GM13977 (cell line): Measurements from ENCODE around the gene ASB4.

Experiments
- DNase-seq: peaks from one replicate; pipeline ENCODE4 v3.0.0; 2012; ENCODE audit warnings: low spot score
- in situ Hi-C: fragments of 300-500 bp; cut with MboI; formaldehyde crosslinking; loops from one replicate; pipeline ENCODE4 v1.12.0; 2022; ENCODE audit warnings: low sequenced_read_pairs, low pct_unique_long_range_greater_than_20kb, mixed read lengths, inconsistent platforms; ENCODE audit not compliant: unreplicated experiment
- TF ChIP-seq, protein P1 (sequence below): IDR thresholded peaks from 2 replicates; pipeline ENCODE4 v1.5.1; 2012; ENCODE audit warnings: mild to moderate bottlenecking, control low read depth; ENCODE audit not compliant: insufficient read depth; ENCODE audit errors: extremely low read depth, missing control alignments

ASB4 gene, protein sequence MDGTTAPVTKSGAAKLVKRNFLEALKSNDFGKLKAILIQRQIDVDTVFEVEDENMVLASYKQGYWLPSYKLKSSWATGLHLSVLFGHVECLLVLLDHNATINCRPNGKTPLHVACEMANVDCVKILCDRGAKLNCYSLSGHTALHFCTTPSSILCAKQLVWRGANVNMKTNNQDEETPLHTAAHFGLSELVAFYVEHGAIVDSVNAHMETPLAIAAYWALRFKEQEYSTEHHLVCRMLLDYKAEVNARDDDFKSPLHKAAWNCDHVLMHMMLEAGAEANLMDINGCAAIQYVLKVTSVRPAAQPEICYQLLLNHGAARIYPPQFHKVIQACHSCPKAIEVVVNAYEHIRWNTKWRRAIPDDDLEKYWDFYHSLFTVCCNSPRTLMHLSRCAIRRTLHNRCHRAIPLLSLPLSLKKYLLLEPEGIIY

DNA sequence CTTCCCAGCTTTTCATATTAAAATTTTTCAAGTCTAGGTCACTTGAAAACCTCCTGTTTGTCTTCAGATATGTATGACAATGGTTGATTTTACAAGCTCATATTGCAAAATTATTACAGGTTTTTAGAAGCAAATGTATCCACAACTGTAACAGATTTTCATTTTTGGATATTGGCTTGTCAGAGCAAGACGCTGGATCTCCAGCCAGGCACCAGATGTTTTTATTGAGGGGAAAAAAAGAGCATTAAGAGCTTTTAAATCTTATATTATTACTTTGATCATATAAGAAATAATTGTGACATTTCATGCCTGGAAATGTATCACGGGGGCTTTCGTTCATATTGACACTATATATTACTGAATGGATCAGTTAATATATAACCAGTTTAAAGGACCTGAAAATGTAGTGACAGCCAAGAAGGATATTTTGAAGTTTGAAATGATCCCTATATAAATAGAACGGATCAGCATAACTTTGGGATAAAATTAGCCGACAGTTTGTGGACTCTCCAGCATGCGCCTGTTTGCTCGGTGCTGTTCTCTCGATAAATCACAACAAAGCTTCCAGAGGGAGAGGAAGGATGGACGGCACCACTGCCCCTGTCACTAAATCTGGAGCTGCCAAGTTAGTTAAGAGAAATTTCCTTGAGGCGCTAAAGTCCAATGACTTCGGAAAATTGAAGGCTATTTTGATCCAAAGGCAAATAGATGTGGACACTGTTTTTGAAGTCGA lies at the start of gene ASB4:
Gene ASB4 (plus strand): TSS at position 553 of the 733 bp plus-strand sequence. CDS start 29 bp downstream, at position 582.
- in situ Hi-C loops, result loop anchor here (25.0 kb wide), 1 partner anchor 1048 kb away; no protein-coding TSS in a partner anchor
- TF ChIP-seq, protein P1, sequence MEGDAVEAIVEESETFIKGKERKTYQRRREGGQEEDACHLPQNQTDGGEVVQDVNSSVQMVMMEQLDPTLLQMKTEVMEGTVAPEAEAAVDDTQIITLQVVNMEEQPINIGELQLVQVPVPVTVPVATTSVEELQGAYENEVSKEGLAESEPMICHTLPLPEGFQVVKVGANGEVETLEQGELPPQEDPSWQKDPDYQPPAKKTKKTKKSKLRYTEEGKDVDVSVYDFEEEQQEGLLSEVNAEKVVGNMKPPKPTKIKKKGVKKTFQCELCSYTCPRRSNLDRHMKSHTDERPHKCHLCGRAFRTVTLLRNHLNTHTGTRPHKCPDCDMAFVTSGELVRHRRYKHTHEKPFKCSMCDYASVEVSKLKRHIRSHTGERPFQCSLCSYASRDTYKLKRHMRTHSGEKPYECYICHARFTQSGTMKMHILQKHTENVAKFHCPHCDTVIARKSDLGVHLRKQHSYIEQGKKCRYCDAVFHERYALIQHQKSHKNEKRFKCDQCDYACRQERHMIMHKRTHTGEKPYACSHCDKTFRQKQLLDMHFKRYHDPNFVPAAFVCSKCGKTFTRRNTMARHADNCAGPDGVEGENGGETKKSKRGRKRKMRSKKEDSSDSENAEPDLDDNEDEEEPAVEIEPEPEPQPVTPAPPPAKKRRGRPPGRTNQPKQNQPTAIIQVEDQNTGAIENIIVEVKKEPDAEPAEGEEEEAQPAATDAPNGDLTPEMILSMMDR, result no peak

DNA sequence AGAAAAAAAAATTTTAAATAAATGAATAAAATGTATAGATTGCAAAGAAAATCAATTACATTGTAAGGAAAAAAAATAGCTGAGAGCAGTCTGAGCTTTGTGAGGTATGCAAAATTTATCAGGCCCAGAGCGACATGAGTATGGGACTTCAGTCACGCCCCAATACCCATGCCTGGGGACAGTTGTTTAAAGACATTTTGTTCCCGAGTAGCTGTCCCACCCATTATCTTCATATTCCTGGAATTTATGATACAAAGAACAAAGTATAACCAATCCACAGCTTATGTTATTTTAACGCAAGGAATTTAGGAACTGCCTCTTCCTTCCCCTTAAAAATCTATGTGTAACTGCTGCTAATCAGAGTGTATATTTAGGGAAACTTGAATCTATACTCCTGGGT lies 49.3 kb upstream of the ASB4 start:
- no peak for DNase-seq
- in situ Hi-C loops, result no loop called here
- TF ChIP-seq, protein P1, result no peak

More for the DNA sequence above, at the start of gene ASB4:
- no peak for DNase-seq

DNA sequence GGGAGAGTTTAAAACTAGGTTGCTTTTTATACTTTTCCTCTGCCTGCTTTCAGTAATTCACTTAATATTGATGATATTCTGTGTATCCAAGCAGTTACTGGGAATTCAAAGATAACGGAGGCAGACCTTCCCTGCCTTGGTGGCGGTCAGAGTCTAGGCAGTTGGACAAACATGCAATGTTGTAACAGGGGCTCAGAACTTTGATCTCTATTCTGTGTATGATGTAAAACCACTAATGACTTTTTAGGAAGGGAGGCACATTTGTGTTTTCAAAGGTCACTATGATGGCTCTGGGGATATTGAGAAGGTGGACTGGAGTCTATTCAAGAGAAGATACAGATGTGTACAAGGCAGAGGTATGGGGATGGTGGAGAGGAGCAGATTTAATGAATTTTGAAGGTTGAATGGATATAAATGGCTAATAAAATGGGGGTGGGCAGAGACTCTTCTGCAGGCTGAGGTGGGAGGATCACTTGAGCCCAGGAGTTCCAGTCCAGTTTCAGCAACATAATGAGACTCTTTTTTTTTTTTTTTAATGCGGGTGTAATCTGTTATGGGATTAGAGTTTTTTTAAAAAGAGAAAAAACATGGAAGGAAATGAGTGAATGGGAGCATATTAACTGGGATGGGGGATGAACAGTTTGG lies 45.2 kb upstream of the ASB4 start:
- DNase-seq, result no peak
- in situ Hi-C loops, result no loop called here
- TF ChIP-seq, protein P1, result no peak

DNA sequence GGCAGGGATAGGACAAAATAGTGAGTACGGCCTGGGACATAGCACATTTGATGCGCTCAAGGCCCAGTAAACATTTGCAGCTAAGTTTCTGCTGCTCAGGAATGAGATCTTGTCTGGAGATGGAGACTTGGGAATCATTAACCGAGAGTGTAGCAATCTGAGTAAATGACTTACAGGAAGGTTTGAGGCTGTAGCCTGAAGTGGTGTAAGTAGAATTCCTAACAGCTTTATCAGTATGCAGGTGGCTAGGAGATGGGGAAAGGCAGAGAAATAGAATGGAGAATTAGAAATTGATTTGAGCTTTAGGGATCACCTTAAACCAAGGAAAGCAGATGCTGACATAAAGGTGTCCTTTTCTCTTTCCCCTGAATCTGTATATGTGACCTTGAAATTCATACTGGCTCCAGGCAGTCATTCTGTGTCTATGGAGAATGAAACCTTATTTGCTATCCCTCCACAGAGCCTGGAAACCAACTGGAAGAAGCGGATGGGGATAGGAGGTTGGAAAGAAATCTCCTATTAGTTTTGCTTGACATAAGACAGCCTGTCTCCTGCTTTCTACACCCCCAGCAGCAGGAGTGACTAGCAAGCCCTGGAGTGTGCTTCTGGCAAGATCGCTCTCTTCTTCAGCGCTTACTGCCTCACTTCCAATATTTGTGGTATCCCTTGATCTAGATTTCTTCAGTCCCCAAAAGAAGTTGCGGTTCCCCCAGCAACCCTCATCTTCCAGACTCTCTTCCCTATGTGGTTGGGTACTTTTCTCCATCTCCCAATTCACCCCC lies 44.5 kb upstream of the ASB4 start:
- in situ Hi-C loops, result no loop called here
- TF ChIP-seq, protein P1, result no peak
- no peak for DNase-seq

DNA sequence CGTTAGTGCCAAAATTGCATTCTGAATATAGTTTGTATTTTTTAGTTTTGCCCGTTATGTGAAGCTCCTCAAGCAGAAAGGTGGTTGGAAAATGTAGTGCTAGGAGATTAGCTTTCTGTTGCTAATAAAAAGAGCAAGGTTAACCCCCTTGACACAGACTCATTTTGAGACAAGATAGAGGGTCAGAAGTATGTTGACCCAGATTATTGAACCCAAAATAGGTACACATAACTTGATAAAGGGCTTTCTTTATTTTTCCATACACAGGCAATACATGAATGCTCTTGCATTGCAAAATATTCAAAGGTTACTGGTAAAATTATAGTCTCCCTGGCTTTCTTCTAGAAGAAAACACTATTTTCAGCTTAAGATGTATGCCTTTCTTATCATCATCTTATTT lies 40.9 kb upstream of the ASB4 start:
- TF ChIP-seq, protein P1, result no peak
- DNase-seq, result no peak
- in situ Hi-C loops, result no loop called here

DNA sequence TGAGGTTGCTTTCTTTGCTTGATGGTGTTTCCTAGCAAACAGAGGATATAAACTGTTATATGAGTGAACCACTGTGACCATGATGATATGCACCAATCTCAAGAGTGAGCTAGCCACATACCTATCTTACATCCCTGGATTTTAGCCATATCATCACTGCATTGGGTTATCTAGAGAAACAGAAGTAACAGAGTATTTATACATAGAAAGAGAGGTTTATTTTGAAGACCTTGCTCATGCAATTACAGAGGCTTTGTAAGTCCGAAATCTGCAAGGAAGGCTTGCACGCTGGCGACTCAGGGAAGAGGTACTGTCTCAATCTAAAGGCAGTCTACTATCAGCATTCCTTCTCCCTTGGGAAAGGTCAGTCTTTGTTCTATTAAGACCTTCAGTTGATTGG lies 39.1 kb upstream of the ASB4 start:
- no peak for DNase-seq
- in situ Hi-C loops, result no loop called here
- TF ChIP-seq, protein P1, result no peak
